NCI-H146 treated with DMSO at 0.1 percent for 48 hours (cell line): Measurements from ENCODE around the gene MBNL2.
"Not testable (repeated sequence)": the region's sequence is repeated elsewhere in the genome, so short reads cannot be mapped to it uniquely, and the experiment has no call there.

ENCODE experiments used
- DNase-seq: peaks from one replicate; lab custom pipeline; 2025; ENCODE audit not compliant: unreplicated experiment; lab: John Stamatoyannopoulos, UW

The MBNL2 gene

DNA sequence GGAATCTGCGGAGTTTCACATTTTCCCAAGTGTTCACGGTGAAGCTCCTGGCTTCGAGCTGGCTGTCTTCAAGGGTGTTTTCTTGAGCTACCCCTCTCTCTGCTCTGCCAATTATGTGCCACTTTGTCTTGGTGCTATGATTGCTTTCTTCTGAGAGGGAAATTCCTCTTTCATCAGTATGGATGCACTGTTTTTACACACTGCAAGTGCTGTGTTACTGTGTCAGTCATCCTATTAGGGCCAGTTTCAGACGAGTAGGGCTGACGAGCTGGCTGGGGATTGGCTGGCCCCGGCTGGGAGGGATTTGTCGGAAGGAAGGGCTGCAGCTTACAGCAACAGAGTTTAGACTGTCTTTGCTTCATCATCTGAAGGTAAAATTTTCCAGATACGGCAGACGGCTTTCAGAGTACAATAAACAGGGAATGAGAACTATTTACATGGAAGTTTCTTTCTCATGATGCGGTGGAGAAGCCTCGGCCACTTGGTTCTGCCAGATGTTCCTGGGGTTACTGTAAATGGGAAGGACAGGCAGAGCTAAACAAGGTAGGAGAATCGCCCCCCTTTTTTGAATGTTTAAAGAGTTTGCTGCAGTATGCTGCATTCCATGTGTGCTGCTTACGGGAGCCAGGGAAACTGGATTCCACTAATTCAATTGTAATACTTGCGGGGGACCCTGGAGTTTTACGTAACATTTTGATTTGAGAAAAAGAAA lies at the start of gene MBNL2:
MBNL2 (plus strand) TSS at position 345 of the 712 bp plus-strand sequence. CDS start 53,903 bp downstream, outside the sequence.
- DNase-seq, result peak; percentile 45

GRCh38 chr13:97174638-97175037 lies 47.5 kb upstream of the MBNL2 start:
- DNase-seq, result no peak

DNA sequence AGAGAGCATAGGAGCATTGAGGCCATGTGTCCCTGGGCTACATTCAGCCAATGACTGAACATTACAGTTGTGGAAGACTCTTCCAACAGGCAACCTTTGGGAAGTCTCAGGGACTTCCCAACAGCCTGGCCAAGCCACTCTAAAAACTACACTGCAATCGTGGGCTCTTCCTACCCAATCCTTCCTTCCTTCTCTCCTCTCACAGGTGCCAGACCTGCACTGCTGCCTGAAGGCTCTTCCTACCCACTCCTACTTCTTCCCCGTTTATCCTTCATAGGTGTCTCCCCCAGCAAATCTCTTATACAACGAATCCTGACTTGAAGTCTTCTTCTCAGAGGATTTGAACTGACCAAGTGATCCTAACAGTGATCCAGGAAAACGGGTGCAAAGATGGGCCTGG lies 47.1 kb upstream of the MBNL2 start:
- DNase-seq, result no peak

DNA sequence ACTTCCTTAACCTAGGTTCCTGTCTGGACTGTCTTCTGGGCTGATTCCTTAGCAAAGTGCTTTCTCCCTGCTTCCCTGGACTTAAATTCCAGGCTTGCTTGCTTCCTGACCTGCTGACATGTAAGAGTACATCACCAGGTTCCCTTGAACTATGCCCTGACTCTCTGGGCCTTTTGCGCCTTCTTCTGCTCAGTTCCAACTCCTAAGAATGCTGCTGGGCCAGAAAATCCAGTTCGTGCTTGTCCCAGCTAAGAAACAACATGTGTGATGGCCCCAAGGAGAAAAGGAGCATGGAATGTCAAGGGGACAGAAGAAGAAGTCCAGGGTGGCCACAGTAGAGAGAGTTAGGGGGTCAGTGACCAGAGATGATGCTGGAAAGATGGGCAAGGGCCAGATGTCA lies 42.6 kb upstream of the MBNL2 start:
- no peak for DNase-seq

GRCh38 chr13:97182111-97182890 lies 39.8 kb upstream of the MBNL2 start:
- DNase-seq, result no peak

GRCh38 chr13:97185291-97185690 lies 36.8 kb upstream of the MBNL2 start:
- no peak for DNase-seq

- no peak for DNase-seq
These were observed 36.4 kb upstream of the MBNL2 start for GRCh38 chr13:97185751-97186150.

GRCh38 chr13:97188207-97188606 lies 33.9 kb upstream of the MBNL2 start:
- DNase-seq, result no peak

DNA sequence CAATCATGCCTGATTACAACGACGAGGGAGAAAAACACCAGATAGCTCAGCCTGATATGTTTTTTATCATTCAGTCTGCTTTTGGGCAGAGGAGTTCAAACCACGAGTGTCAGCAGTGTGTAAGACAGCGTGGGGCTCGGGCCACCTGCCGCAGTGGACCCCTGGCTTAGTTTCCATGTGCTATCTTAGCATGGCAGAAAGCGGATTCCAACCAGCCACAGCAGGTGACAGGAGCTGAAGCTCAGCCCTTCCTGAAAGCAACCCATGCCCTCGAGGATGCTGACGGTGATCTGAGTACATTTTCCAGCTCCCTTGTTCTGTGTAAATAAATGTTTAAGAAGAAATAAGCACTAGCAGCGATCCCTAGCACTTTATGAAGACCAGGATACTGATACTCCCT lies 32.2 kb upstream of the MBNL2 start:
- DNase-seq, result peak; percentile 14

- no peak for DNase-seq
These were observed 31.0 kb upstream of the MBNL2 start for GRCh38 chr13:97191142-97191541.

DNA sequence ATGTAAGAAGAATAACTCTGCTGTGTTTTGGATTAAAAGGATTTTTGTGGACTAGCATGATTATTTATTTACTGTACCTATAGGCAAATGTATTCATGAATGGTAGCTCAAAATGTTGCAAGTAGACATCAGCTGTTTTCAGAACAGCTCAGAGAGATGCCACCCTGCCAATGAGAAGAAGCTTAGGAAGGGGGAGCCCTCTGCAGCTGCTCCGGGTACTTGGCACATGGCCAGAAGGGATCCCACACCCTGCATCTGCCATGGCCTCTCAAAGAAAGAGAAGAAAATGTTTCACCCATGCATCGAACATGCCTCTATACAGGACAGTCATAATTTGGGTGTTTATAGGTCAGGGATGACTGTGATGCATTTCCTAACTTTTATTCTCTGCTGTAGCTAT lies 30.5 kb upstream of the MBNL2 start:
- no peak for DNase-seq

DNA sequence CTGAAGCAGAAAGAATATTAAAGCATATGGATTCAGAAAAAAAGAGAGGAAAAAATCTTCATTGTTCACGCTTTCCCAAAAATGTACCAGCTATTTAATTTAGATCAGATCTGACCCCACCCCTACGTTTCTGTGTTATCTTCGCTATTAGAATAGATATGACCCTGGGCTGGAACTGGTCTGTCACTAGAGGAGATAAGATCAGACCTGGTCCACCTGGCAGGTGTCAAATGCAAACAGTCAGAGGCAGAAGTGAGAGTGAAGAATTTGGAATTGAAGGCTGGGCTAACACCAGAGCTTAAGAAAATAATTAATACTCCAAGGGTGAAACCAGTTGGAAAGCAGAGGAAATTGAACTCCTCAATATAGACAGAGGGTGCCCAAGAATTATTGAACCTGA lies 30.0 kb upstream of the MBNL2 start:
- DNase-seq, result peak; percentile 6

DNA sequence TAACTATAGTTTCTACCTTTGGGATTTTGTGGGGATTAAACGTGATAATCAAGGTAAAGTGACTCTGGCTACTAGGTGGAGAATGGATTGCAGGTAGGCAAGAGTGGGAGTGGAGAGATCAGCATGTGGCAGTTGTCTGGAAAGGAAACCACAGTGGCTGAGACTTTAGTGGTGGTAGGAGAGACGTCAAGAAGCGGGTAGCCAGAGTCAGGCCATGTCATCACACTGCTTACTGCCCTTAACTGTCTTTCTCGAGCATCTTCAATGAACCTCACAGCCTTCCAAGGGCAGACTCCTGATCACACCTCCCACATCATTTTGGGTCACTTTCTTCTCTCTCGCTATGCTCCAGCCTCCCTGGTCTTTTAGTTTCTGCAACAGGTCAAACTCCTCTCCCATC lies 28.6 kb upstream of the MBNL2 start:
- no peak for DNase-seq

DNA sequence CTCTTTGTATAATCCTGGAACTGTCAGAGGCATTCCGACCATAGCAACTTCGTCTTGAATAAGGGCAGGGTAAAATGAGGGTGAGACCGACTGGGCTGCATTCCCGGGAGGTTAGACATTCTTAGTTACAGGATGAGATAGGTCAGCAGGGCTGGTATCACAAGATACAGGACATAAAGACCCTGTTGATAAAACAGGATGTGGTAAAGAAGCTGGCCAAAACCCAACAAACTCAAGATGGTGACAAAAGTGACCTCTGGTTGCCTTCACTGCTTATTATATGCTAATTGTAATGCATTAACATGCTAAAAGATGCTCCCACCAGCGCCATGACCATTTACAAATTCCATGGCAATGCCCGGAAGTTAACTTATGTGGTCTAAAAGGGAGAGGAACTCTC lies 27.7 kb upstream of the MBNL2 start:
- no peak for DNase-seq

GRCh38 chr13:97196340-97196739 lies 25.8 kb upstream of the MBNL2 start:
- DNase-seq, result no peak

DNA sequence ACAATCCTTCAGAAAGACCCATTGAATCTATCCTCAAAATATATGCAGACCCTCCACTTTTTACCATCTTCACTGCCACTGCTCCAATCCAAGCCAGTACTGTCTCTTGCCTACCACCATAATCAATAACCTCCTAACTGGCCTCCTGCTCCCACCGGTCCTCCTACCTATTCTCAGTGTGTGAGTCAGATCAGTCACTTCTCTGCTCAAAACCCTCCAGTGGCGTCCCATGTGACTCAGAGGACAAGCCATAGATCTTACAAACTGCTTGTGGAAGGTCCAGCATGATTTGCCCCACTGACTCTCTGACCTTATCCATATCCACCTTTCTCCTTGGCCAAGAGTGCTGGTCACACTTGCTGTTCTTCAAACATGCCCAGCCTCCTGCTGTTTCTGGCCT lies 23.4 kb upstream of the MBNL2 start:
- no peak for DNase-seq

- DNase-seq, result no peak
These were observed 22.7 kb upstream of the MBNL2 start for GRCh38 chr13:97199451-97199850.

DNA sequence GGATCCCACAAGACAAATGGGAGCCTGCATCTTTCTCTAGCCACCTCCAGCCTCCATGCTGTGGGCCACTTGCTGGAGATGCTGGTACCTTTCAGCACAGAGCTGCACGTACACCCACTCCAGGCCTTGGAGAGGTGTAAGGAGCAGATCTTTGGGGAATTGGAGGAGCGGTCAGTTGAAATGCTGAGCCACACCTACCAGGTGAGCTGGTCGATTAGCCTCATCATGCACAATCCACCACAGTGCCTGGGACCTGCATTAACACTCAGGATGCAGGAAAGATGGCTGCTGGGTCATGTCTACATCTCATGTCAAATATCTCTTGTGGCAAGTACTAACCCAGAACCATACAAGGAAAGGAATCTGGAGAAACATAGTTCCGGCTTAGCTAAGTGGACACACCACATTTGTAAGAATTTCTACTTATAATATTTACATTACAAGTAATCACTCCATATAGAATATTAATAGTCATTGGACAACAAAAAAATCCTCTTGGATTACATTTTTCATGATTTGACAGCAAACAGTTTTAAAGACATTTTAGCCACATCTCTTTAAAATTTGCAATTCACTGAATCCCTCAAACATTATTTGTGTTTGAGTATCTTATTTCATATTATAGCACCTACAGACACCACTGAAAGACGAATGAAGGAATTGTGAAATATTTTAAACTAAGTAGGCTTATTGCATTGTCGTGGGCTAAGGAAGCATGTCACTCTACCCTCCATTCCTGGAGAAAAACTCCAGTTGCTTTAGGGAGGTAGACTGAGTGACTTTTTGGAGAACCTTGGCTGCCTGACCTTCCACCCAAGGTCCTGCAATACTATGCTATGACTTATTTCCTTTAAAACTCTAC lies 21.8 kb upstream of the MBNL2 start:
- DNase-seq, result no peak

- no peak for DNase-seq
These were observed 19.4 kb upstream of the MBNL2 start for GRCh38 chr13:97202761-97203160.

DNA sequence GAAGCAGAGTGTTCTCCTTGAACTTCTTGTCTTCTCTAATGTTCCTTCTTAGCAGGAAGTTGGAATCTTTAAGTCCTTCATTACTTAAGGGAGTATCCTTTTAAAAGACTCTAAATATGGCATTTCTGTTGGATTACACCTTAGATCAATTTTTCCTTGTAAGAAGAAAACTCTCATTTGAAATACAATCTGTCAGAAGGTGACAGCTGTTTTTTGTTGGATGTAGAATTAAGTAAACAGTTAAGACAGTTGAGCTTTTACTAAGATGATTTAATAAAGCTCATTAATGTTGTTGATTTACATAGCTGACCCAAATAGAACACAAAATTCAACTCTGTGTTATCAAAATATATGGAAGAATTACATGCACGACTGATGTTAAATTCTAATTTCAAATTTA lies 16.7 kb upstream of the MBNL2 start:
- no peak for DNase-seq

DNA sequence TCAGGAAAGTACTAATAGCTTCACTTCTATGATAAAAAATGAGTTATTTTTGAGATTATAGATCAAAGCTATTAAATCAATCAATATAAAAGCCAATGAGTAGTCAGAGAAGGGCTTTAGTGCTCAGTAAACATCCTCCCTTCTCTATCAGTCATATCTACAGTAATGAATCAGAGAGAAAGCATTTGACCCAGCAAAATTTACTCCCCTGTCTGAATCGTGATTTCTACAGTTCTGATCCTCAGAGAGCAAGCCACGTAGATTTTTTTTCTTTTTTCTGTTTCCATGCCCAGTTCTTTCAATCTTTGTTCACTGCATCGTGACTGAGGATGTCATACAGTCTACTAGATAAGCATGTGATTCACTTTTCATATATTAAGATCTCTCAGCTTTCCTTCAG lies 16.2 kb upstream of the MBNL2 start:
- no peak for DNase-seq

DNA sequence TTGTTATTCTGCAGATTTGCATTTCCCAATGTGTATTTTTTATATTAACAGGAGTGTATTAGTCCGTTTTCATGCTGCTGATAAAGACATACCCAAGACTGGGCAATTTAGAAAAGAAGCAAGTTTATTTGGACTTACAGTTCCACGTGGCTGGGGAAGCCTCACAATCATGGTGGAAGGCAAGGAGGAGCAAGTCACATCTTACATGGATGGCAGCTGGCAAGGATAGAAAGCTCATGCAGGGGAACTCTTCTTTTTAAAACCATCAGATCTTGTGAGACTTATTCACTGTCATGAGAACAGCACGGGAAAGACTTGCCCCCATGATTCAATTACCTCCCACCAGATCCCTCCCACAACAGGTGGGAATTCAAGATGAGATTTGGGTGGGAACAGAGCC lies 14.9 kb upstream of the MBNL2 start:
- not testable (repeated sequence) for DNase-seq
